ENCODE results near the gene NIPA2. TPM values are rescaled to one million over a fixed set of nuclear protein-coding genes. Genes with fewer than 3 reads are reported as not detected.

NIPA2 gene
- polyA plus RNA-seq, 3 donors = 26.7 to 75.8 (median 49.0) TPM

DNA sequence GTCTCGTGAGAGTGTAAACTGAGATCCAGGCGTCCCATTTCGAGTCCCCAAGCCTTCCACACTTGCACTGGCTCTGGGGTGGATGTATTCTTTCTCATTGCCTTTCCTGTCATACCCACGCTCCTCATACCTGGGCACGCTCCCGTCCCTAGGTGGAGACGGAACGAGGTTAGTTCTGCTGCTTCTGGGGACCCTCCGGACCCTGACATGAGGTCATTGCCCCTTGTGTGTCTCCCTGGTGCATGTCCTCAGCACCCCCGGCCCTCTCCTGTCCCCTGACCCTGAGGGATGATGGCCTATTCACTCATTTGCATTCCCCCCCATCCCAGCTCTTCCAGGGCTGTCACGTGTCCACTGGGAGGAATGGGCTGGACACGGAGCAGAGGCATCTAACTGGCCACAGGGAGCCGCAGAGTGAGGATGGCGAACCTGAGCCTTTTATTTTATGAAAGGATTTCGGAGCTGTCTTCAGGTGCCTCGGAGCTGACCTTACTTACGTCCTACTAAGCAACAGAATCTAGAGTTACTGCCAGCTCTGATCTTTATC is 43.8 kb upstream of the NIPA2 start:
- Histone ChIP-seq H4K20me1 (ENCODE audit: insufficient read depth, low read length) (no peaks in the 10 kb centered on the region), H3K79me2 (ENCODE audit: insufficient read depth, low read length) (no peaks in the 10 kb centered on the region), H2AFZ (ENCODE audit: insufficient read depth, low read depth, low read length, poor library complexity, severe bottlenecking) (no peak overlapping the region), H3K9ac (ENCODE audit: insufficient read depth, low read length, poor library complexity, severe bottlenecking) (no peak overlapping the region), H3K27ac (ENCODE audit: low read depth in 1 of 2, low read length in 2 of 2) (no peak overlapping the region), H3K27me3 (ENCODE audit: control insufficient read depth in 2 of 2, insufficient read depth in 2 of 2, low read length in 2 of 2) (no peaks in the 10 kb centered on the region), H3K9me3 (replicated peaks in 1 of 2; ENCODE audit: control insufficient read depth in 1 of 2, insufficient read depth in 1 of 2, low read length in 2 of 2) (no peaks in the 10 kb centered on the region), H3K4me1 (ENCODE audit: control insufficient read depth in 1 of 2, insufficient read depth in 2 of 2, low read length in 2 of 2) (no peaks in the 10 kb centered on the region), H3K4me2 (replicated peaks; ENCODE audit: extremely low read depth, low read length, poor library complexity, severe bottlenecking) (no peak overlapping the region), H3K36me3 (replicated peaks in 1 of 2; ENCODE audit: control insufficient read depth in 1 of 2, insufficient read depth in 2 of 2, low read length in 2 of 2) (no peaks in the 10 kb centered on the region), H3K4me3 (replicated peaks in 1 of 3; ENCODE audit: low read depth in 2 of 3, low read length in 3 of 3) (no peak overlapping the region)
- intact Hi-C loops (cut with micrococcal nuclease) = no loop called here
- Mint-ChIP-seq H3K4me3 (no peak overlapping the region), H3K36me3 (no peaks in the 10 kb centered on the region), H3K27me3 (ENCODE audit: low read depth in 3 of 3) (peaks cover 1 to 2% (median 2%) of the 10 kb centered on the region in 3 donors), H3K27ac (no peak overlapping the region), H3K9me3 (peaks cover 0 to 16% (median 1%) of the 10 kb centered on the region in 7 donors), H3K4me1 (no peaks in the 10 kb centered on the region)
- TF ChIP-seq, protein P1, sequence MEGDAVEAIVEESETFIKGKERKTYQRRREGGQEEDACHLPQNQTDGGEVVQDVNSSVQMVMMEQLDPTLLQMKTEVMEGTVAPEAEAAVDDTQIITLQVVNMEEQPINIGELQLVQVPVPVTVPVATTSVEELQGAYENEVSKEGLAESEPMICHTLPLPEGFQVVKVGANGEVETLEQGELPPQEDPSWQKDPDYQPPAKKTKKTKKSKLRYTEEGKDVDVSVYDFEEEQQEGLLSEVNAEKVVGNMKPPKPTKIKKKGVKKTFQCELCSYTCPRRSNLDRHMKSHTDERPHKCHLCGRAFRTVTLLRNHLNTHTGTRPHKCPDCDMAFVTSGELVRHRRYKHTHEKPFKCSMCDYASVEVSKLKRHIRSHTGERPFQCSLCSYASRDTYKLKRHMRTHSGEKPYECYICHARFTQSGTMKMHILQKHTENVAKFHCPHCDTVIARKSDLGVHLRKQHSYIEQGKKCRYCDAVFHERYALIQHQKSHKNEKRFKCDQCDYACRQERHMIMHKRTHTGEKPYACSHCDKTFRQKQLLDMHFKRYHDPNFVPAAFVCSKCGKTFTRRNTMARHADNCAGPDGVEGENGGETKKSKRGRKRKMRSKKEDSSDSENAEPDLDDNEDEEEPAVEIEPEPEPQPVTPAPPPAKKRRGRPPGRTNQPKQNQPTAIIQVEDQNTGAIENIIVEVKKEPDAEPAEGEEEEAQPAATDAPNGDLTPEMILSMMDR (IDR thresholded peaks at IDR 0.05) = no peak
- WGBS (ENCODE audit: insufficient coverage) = 93% methylated on average over 10 of the region's 17 CpGs
- DNase-seq = no peak

DNA sequence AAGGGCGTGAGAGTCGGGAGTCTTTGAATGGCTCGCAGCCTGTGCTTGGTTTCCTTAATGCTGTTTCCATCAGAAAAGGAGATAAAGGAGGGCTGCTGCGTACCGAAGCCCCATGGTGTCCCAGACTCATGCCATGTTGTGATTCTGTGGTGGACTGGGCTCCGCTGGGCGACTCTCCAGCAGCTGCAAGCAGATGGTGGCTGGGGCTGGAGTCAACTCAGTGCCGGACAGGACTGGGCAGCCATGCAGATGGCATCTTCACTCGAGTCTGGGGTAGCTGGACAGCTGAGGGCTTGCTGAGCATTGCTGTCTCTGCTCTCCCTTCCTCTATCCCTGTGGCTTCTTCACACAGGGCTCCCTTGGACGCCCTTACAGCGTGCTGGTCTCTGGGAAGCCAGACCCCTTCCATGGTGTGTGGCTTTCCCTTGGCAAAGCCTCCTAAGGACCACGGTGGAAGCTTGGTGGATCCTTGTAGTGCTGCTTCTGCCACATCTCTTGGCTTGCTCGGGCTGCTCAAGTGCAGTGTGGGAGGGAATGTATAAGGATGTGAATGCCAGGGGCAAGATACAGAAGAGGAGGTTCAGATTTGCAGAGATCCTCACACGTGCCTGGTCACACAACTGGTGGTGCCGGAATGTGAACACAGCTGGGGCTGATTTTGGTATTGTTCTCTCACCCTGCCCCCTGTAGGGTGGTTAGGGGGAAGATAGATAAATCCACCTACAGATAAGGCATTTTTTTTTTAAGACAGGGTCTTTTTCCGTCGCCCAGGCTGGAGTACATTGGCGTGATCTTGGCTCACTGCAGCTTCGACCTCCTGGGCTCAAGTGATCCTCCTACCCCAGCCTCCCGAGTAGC is 43.0 kb upstream of the NIPA2 start:
- H3K36me3 Mint-ChIP-seq = no peaks in the 10 kb centered on the region
- whole genome bisulfite sequencing (ENCODE audit: insufficient coverage) = 96% methylated on average over 13 of the region's 20 CpGs
- Histone ChIP-seq H3K27ac (ENCODE audit: low read depth in 1 of 2, low read length in 2 of 2) (no peak overlapping the region), H3K27me3 (ENCODE audit: control insufficient read depth in 2 of 2, insufficient read depth in 2 of 2, low read length in 2 of 2) (no peaks in the 10 kb centered on the region), H3K4me3 (replicated peaks in 1 of 3; ENCODE audit: low read depth in 2 of 3, low read length in 3 of 3) (no peak overlapping the region), H3K4me2 (replicated peaks; ENCODE audit: extremely low read depth, low read length, poor library complexity, severe bottlenecking) (no peak overlapping the region), H4K20me1 (ENCODE audit: insufficient read depth, low read length) (no peaks in the 10 kb centered on the region), H3K9me3 (replicated peaks in 1 of 2; ENCODE audit: control insufficient read depth in 1 of 2, insufficient read depth in 1 of 2, low read length in 2 of 2) (no peaks in the 10 kb centered on the region), H3K79me2 (ENCODE audit: insufficient read depth, low read length) (no peaks in the 10 kb centered on the region), H3K9ac (ENCODE audit: insufficient read depth, low read length, poor library complexity, severe bottlenecking) (no peak overlapping the region), H2AFZ (ENCODE audit: insufficient read depth, low read depth, low read length, poor library complexity, severe bottlenecking) (no peak overlapping the region), H3K36me3 (replicated peaks in 1 of 2; ENCODE audit: control insufficient read depth in 1 of 2, insufficient read depth in 2 of 2, low read length in 2 of 2) (no peaks in the 10 kb centered on the region), H3K4me1 (ENCODE audit: control insufficient read depth in 1 of 2, insufficient read depth in 2 of 2, low read length in 2 of 2) (no peaks in the 10 kb centered on the region)
- H3K27ac Mint-ChIP-seq = no peak overlapping the region
- H3K4me3 Mint-ChIP-seq = no peak overlapping the region
- peaks cover under 1 to 2% (median 2%) of the 10 kb centered on the region in 3 donors for H3K27me3 Mint-ChIP-seq (ENCODE audit: low read depth in 3 of 3)
- DNase-seq = no peak
- H3K4me1 Mint-ChIP-seq = peaks cover 3% of the 10 kb centered on the region
- TF ChIP-seq, protein P1 (IDR thresholded peaks at IDR 0.05) = no peak
- intact Hi-C loops (cut with micrococcal nuclease) = no loop called here
- peaks cover 0 to 9% (median 0%) of the 10 kb centered on the region in 7 donors for H3K9me3 Mint-ChIP-seq
